ENCODE results near the gene PARS2. TPM values are rescaled to one million over a fixed set of nuclear protein-coding genes. Genes with fewer than 3 reads are reported as not detected.

The PARS2 gene
- total and polyA plus RNA-seq, 2 of the 4 experiments (the other 2 are of a cell fraction), result 3.4 to 6.3 TPM

GRCh38 chr1:54716299-54717047 lies 47.9 kb downstream of the PARS2 start:
- intact Hi-C loops (cut with micrococcal nuclease), result loop anchor here (1.0 to 2.0 kb wide), 2 partner anchors 48 to 218 kb away; partner anchors contain the start of gene PARS2
- POLR2A ChIA-PET (ENCODE audit: unreplicated experiment), result no interaction called here
- DNase-seq (peak; percentile 81), ATAC-seq (ENCODE audit: low read depth) (no peak)
- no CpG with 5 or more reads among the region's 8 CpGs for WGBS, 2 experiments (ENCODE audit: extremely low coverage in 2 of 2, insufficient read length in 1 of 2)
- Histone ChIP-seq H3K4me2 (ENCODE audit: low read depth, low read length) (peak overlapping the region; percentile 94), H4K20me1 (ENCODE audit: insufficient read depth, low read length) (no peaks in the 10 kb centered on the region), H3K36me3 (ENCODE audit: control insufficient read depth, insufficient read depth, low read length) (peaks cover 5% of the 10 kb centered on the region; the same call in 1 of the 2 replicates), H2AFZ (replicated peaks; ENCODE audit: low read length, poor library complexity) (peak overlapping the region; percentile 94), H3K18ac (ENCODE audit: low read depth, low read length) (no peak overlapping the region), H2BK120ac (ENCODE audit: low read depth, low read length) (no peak overlapping the region), H4K5ac (ENCODE audit: low read depth, low read length) (peak overlapping the region; percentile 22; the same call in 1 of the 2 replicates), H3K56ac (ENCODE audit: extremely low read depth, insufficient read depth, low read length) (peak overlapping the region; percentile 66), H2BK15ac (ENCODE audit: low read depth, low read length) (no peak overlapping the region), H3K27me3 (ENCODE audit: control insufficient read depth, insufficient read depth, low read length) (peaks cover 2% of the 10 kb centered on the region; the same call in 1 of the 2 replicates), H3K4ac (ENCODE audit: low read depth, low read length) (peak overlapping the region; percentile 95; the same call in 1 of the 2 replicates), H3K9me3 (ENCODE audit: control insufficient read depth, insufficient read depth, low read length) (no peaks in the 10 kb centered on the region), H3K9me1 (ENCODE audit: insufficient read depth, low read length) (0 out of 2 replicates have a peak, but pooled peaks cover 6% of the 10 kb centered on the region), H2AK5ac (ENCODE audit: low read depth, low read length) (0 out of 2 replicates have a peak overlapping the region, but pooled peaks have one; percentile 81), H3K4me3 (ENCODE audit: insufficient read depth, low read depth, low read length) (peak overlapping the region; percentile 86), H3K23ac (ENCODE audit: low read depth, low read length) (peak overlapping the region; percentile 88; the same call in 1 of the 2 replicates), H4K91ac (ENCODE audit: insufficient read depth, low read depth, low read length) (peak overlapping the region; percentile 89), H3K27ac (ENCODE audit: insufficient read depth, low read length) (peak overlapping the region; percentile 74; the same call in 1 of the 2 replicates), H3K14ac (replicated peaks; ENCODE audit: low read depth, low read length) (peak overlapping the region; percentile 93), H3K79me1 (ENCODE audit: low read depth in 1 of 2, low read length in 2 of 2) (peaks cover 9 to 29% of the 10 kb centered on the region in 2 experiments), H2BK5ac (ENCODE audit: low read depth, low read length, poor library complexity, severe bottlenecking) (no peak overlapping the region), H2BK20ac (ENCODE audit: low read depth, low read length) (no peak overlapping the region), H4K8ac (ENCODE audit: low read depth in 2 of 2, low read length in 2 of 2) (peak overlapping the region; percentile 97 to 99), H3K4me1 (ENCODE audit: control insufficient read depth, insufficient read depth, low read length) (no peaks in the 10 kb centered on the region), H3K9ac (ENCODE audit: low read depth, low read length) (peak overlapping the region; percentile 85; the same call in 1 of the 2 replicates), H2AK9ac (replicated peaks; ENCODE audit: low read depth, low read length, poor library complexity) (no peak overlapping the region)
- in situ Hi-C loops (cut with MboI; ENCODE audit: low sequenced_read_pairs), result no loop called here
- peak; percentile 83 for TF ChIP-seq RCOR1 (IDR thresholded peaks at IDR 0.05; ENCODE audit: insufficient replicate concordance, low read length)
- peak; percentile 65 for TF ChIP-seq NFE2L2 (IDR thresholded peaks at IDR 0.05; ENCODE audit: low read depth, low read length)
- peak; percentile 45 for TF ChIP-seq FOS (IDR thresholded peaks at IDR 0.05; ENCODE audit: low read depth, low read length)
- TF ChIP-seq USF2 (IDR thresholded peaks at IDR 0.05; ENCODE audit: low read depth, low read length), result no peak
- TF ChIP-seq CHD1 (IDR thresholded peaks at IDR 0.05; ENCODE audit: low read depth, low read length), result 0 out of 2 replicates have a peak, but pooled peaks have one; percentile 26
- TF ChIP-seq CTCF (conservative IDR thresholded peaks at IDR 0.05; ENCODE audit: low read depth, low read length), result no peak
- peak; percentile 24; the same call in 1 of the 2 replicates for TF ChIP-seq CEBPB (IDR thresholded peaks at IDR 0.05; ENCODE audit: low read depth, low read length)
- no TSS peak for BruUV-seq (replicated peaks)
- CTCF ChIA-PET, result no interaction called here
- dilution Hi-C loops (cut with HindIII; ENCODE audit: low sequenced_read_pairs, unreplicated experiment), result no loop called here
